ENCODE measurements around the gene LGALS3BP. TPM values are rescaled to one million over a fixed set of nuclear protein-coding genes. Genes with fewer than 3 reads are reported as not detected.

Gene LGALS3BP
- total RNA-seq, 1 experiment from 2014 or later = 69.8 TPM

DNA sequence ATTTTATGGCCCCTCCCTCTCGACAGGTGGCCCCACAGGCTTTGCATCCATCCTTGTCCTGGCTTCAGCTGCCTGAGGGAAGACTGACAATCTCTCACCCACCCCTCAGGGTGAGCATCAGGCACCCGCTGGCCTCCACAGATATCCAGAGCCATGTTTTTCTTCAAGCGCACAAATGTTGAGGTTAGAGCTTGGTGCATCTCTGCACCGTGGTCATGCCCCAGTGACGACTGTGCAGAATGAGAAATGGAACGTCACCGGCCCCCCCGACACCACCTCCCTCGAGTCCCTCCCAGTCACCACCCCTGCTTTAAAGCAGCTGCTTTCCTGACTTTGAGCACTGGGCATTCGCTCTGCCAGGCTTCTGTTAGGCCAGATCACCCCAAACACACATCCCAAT lies 34.8 kb downstream of the LGALS3BP start:
- Mint-ChIP-seq H3K36me3 (ENCODE audit: insufficient read depth in 1 of 3, low read depth in 3 of 3) (peaks cover 0 to 2% (median 0%) of the 10 kb centered on the region in 3 experiments; a peak in 4 of 7 replicates), H3K4me3 (no peak overlapping the region), H3K4me1 (peaks cover 0 to 12% of the 10 kb centered on the region in 2 experiments; a peak in 1 of 4 replicates), H3K9me3 (peaks cover 5% of the 10 kb centered on the region in 2 experiments), H3K27ac (no peak overlapping the region), H3K27me3 (ENCODE audit: low read depth) (peaks cover 16% of the 10 kb centered on the region)
- Histone ChIP-seq H3K27me3 (ENCODE audit: insufficient read depth, low read length) (no peaks in the 10 kb centered on the region), H4K91ac (ENCODE audit: insufficient read length, low read depth, low read length) (no peak overlapping the region), H4K8ac (replicated peaks; ENCODE audit: insufficient read length, low read depth, low read length) (no peak overlapping the region), H3K23ac (ENCODE audit: insufficient read length, low read depth, low read length) (no peak overlapping the region), H3K27ac (ENCODE audit: insufficient read length, low read depth, low read length) (no peak overlapping the region), H2BK20ac (ENCODE audit: low read depth, low read length, poor library complexity, severe bottlenecking) (no peak overlapping the region), H2AFZ (ENCODE audit: low read length) (no peak overlapping the region), H4K5ac (ENCODE audit: insufficient read length, low read depth, low read length) (no peak overlapping the region), H3K79me1 (ENCODE audit: insufficient read depth, low read depth, low read length, poor library complexity, severe bottlenecking) (no peaks in the 10 kb centered on the region), H3K23me2 (ENCODE audit: insufficient read length, low read depth, low read length, poor library complexity, severe bottlenecking) (no peaks in the 10 kb centered on the region), H2BK120ac (ENCODE audit: low read depth, low read length, poor library complexity, severe bottlenecking) (no peak overlapping the region), H2BK15ac (ENCODE audit: low read depth, low read length) (no peak overlapping the region), H3T11ph (ENCODE audit: low read length) (no peak overlapping the region), H4K20me1 (ENCODE audit: control insufficient read depth, insufficient read depth, insufficient read length) (no peaks in the 10 kb centered on the region), H3K4me2 (ENCODE audit: insufficient read depth, insufficient read length, low read length) (no peak overlapping the region), H3K4ac (ENCODE audit: low read depth, low read length) (no peak overlapping the region), H2BK12ac (ENCODE audit: insufficient read length, low read depth, low read length) (no peak overlapping the region), H3K9ac (ENCODE audit: extremely low read depth, insufficient read length, low read length) (no peak overlapping the region), H3K4me1 (ENCODE audit: insufficient read depth, low read length) (no peaks in the 10 kb centered on the region), H2BK5ac (ENCODE audit: insufficient read length, low read length) (no peak overlapping the region), H3K79me2 (ENCODE audit: insufficient read depth, low read length) (no peaks in the 10 kb centered on the region), H3K18ac (ENCODE audit: insufficient read length, low read depth, low read length) (no peak overlapping the region), H3K56ac (ENCODE audit: insufficient read length, low read depth, low read length) (no peak overlapping the region), H2AK5ac (ENCODE audit: insufficient read length, low read length) (no peak overlapping the region), H3K9me3 (ENCODE audit: control insufficient read depth, low read depth, low read length) (no peaks in the 10 kb centered on the region), H3K14ac (ENCODE audit: insufficient read depth, low read length) (no peak overlapping the region)
- TF ChIP-seq, protein P1, sequence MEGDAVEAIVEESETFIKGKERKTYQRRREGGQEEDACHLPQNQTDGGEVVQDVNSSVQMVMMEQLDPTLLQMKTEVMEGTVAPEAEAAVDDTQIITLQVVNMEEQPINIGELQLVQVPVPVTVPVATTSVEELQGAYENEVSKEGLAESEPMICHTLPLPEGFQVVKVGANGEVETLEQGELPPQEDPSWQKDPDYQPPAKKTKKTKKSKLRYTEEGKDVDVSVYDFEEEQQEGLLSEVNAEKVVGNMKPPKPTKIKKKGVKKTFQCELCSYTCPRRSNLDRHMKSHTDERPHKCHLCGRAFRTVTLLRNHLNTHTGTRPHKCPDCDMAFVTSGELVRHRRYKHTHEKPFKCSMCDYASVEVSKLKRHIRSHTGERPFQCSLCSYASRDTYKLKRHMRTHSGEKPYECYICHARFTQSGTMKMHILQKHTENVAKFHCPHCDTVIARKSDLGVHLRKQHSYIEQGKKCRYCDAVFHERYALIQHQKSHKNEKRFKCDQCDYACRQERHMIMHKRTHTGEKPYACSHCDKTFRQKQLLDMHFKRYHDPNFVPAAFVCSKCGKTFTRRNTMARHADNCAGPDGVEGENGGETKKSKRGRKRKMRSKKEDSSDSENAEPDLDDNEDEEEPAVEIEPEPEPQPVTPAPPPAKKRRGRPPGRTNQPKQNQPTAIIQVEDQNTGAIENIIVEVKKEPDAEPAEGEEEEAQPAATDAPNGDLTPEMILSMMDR (conservative IDR thresholded peaks at IDR 0.05) = no peak
- DNase-seq = no peak
- WGBS (ENCODE audit: extremely low coverage, insufficient read length, low lambda C conversion rate) = no CpG with 5 or more reads among the region's 10 CpGs
